ENCODE results near the gene TENT5C.
"Not testable (repeated sequence)": the region's sequence is repeated elsewhere in the genome, so short reads cannot be mapped to it uniquely, and the experiment has no call there.

The TENT5C gene

DNA sequence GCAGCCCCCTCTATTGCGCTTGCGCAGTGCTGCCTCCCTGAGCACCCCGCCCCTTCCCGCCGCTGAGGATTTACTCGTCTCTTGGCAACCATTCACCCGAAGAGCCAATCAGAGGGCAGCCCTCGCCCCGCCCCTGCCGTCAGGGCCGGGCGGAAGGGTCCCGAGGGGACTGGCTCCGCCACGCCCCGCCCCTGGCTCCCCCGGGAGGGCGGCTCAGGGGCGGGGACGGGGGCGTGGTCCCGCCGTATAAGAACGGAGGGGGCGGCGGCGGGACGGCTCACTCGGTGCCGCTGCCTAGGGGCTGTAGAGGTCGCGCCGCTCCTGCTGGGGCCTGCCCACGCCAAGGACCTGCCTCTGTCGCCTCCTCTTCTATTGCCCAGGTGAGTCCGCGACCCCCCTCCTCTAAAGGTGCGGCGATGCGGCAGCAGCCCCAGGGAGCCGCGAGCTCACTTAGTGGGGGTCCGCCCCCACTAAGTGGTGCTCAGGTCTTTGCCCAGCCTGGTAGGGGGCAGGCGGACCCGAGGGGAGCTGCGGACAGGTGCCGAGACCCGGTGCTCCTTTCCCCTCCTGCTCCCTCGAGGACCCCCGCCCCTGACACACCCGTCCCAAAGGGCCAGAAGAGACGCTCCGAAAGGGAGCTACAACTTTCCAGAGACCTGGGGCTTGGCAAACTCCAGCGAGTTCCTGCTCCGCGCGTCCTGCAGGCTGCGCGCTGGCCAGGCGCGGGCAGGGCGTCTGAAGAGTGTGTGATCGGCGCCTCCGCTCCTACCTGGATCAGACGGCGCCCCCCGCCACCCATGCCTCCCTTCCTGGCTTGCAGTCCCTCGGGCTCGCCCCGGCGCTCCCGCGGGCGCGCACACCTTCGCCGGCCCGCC is at the start of gene TENT5C:
Gene TENT5C, plus strand, starts transcription at position 275 of the 875 bp plus-strand sequence. CDS start 16,821 bp downstream, outside the sequence.
- DNase-seq (ENCODE audit: low read depth) = peak; percentile 91

DNA sequence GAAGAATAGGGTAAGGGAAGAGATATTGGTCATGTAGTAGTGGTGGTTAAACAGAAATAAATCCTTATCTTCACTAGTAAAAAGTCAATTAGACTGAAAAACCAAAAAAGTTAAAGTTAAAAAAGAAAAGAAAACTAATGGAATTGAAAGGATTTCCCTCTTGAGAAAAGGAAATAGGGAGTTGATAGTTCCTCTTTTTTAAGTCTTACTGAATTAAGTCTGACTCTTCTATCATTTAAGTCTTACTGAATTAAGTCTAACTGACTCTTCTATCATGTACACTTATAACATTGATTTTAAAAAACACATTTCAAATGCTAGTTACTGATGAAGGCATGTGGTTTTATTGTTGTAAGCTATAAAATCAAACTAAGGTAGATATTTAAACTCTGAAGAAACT is 49.5 kb upstream of the TENT5C start:
- no peak for DNase-seq (ENCODE audit: low read depth)

DNA sequence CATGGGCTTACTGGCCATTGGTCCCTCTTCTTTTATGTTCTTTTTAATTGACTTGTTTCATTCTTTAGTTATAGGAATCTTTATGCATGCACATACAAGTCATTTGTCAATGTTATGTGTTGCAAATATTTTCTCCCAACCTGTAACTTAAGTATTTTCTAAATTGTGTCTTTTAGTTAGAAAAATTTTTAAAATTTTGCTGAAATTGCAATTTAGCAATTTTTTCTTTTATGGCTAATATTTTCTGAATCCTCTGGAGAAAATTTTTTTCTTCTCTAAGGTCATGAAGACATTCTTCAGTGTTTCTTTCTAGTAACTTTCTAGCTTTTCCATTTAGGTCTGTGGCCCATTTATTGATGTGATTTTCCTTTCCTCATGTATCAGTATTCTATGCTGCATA is 48.9 kb upstream of the TENT5C start:
- DNase-seq (ENCODE audit: low read depth) = no peak

DNA sequence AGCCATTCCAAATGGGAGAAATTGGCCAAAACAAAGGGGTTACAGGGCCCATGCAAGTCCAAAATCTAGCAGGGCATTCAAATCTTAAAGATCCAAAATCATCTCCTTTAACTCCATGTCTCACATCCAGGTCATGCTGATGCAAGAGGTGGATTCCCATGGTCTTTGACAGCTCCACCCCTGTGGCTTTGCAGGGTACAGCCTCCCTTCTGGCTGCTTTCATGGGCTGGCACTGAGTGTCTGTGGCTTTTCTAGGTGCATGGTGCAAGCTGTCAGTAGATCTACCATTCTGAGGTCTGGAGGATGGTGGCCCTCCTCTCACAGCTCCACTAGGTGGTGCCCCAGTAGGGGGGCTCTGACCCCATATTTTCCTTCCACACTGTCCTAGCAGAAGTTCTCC is 47.4 kb upstream of the TENT5C start:
- DNase-seq (ENCODE audit: low read depth) = not testable (repeated sequence)

DNA sequence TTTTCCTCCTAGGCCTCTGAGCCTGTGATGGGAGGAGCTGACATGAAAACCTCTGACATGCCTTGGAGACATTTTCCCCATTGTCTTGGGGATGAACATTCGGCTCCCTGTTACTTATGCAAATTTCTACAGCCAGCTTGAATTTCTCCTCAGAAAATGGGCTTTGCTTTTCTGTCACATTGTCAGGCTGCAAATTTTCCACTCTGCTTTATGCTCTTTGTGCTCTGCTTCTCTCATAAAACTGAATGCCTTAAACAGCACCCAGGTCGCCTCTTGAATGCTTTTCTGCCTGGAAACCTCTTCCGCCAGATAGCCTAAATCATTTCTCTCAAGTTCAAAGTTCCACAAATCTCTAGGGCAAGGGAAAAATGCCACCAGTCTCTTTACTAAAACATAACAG is 46.7 kb upstream of the TENT5C start:
- DNase-seq (ENCODE audit: low read depth) = no peak

DNA sequence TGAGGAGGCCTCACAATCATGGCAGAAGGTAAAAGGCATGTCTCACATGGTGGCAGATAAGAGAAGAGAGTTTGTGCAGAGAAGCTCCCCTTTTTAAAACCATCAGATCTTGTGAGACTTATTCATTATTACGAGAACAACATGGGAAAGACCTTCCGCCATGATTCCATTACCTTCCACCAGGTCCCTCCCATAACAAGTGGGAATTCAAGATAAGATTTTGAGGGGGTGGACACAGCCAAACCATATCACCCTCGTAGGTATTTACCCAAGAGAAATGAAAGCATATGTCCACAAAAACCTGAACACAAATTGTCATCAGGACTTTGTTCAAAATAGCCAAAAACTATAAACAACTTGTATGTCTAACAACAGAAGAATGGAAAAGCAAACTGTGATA is 45.9 kb upstream of the TENT5C start:
- no peak for DNase-seq (ENCODE audit: low read depth)

DNA sequence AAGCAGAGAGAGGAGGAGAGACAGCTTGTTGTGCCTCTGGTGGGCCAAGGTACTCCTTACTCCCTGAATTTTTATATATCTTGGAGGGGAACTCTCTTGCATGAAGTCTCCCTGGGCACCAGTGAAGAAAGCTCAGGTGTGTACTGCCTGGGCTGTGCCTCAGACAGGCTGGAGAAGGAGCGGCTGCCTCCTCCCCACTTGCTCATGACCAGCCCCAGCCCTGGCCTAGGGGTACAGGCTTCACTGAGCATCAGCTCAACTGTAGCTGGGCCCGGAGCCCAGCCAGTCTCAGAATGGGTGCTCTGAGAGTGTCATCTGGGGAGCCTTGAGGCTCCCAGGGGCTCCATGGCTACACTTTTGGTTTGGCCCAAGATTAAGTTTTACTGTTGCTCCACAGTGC is 44.8 kb upstream of the TENT5C start:
- DNase-seq (ENCODE audit: low read depth) = no peak

DNA sequence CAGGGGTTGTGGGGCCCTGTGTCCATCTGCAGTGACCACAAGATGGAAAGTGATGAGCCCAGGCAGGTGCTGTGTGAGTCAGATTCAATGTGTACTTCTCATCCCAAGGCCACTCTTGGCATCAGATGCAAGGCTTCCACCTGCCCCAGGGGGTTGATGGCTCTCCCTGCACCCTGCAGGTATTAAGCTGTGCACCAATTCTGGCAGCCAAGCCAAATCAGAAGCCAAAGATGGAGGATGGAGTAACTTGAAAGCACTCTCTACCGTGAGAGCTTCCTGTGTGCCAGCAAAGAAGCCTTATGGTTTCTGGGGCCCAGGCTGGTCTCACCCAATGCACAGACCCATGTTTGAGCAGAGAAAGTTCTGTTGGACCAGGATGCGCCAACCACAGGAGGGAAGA is 44.3 kb upstream of the TENT5C start:
- DNase-seq (ENCODE audit: low read depth) = no peak

DNA sequence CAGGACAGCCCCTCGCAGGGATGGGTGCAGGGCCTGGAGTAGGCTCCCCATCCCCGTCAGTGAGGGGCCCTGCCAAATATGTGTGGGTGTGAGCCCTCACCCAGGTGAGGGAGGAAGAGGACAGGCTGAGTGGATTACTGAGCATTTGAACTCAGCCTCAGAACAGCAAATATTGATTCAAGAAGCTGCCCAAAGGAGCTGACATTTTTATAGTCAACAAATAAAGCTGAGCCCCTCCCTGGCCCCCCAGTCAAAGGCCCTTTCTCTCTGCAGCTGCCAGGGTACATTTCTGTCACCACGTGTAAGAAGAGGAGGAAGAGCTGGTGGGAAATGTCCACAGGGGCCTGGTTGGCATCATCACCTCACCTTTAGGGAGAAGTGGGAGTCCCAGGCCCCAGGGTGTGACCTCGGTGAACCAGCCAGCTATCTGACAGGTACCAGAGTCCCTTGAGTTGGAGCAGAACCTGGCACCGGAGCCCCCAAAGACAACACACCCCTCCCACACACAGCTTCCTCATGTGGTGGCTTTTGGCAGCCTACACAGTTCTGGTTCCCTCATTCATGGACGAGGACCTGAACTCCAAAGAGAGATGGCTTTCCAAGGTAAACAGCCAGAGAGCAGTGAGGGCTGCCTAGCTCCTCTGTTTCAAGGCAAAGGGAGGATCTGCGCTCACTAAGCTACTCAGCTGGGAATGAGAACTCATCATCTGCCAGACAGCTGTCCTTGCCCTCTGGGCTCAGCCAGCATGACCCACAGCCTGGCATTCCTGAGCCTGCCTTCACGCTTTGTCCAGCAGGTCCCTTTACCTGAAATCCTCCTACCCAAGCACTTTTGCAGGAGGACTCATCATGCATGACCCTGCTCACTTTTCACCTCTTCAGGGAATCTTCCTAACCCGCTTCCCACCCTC is 43.0 kb upstream of the TENT5C start:
- no peak for DNase-seq (ENCODE audit: low read depth)

DNA sequence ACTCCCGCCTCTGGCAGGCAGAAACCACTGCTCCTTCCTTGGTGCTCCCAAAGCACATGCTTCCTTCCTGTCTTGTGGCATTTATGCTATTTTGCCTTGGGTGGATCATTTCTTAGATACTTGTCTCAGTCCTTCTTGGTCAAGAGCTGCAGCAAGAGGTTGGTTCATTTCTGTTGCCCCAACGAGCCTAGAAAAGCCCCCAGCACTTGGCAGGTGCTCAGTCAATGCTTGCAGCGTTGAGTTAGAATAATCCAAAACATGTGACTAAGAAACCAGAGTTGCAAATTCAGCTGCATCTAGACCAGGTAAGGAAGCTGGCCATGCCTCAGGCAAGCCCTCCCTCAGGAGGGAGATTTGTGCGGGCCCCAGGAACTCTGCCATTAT is 42.4 kb upstream of the TENT5C start:
- DNase-seq (ENCODE audit: low read depth) = no peak

DNA sequence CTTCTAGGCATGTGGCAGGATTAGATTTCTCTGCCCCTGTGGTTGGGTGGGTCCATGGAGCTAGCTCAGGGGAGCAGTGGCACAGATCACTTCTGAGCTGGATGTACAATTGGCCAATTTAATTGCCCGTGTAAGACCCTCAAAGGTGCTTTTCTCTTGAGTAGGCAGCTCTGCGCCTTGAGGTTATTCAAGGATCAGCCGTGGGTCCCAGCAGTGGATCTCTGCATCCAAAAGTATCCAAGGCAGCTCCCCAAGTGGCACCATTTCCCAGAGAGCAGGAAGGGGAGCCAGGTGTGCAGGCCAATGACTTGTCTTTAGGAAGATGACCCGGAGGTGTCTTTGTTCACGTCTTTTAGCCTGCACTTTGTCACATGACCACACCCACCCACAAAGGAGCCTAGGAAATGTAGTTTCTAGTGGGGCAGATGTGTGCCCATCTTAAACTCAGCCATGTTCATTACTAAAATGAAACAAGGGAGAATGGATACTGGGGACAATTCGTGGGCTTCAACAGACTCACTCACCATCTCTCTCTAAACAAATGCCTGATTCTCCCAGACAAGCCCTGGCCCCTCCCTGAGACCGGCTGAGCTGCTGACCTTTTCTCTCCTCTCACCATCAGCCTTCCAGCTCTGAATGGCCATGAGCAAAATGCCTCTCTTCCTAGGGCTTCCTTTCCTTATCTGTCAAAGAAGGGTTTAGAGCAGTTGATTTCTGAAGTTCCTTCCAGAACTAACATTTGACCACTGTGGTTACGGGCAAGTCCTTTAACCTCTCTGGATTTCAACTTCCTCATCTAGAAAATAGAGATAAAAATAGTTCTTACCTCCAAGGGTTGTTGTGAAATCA is 41.4 kb upstream of the TENT5C start:
- DNase-seq (ENCODE audit: low read depth) = no peak

DNA sequence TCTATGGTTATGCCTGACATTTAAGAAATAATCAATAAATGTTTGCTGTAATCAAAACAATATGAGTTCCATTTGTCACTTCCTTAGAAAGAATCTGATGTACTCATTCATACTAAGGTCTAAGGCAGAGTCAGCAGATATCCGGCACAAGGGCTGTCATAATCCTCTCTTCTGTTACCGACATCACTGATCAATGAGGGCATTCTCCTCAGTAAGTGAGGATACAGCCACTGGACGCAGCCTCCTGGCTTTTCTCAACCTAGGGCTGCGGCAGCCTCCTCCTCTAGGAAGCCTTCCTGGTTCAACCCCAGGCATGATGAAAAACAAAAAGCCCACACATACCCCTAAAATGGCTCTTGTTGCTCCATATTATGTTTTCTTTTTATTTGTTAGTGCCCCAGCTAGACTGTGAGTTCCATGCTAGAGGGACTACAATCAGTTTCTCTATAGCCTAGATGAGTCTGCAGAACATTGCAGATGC is 40.7 kb upstream of the TENT5C start:
- no peak for DNase-seq (ENCODE audit: low read depth)

DNA sequence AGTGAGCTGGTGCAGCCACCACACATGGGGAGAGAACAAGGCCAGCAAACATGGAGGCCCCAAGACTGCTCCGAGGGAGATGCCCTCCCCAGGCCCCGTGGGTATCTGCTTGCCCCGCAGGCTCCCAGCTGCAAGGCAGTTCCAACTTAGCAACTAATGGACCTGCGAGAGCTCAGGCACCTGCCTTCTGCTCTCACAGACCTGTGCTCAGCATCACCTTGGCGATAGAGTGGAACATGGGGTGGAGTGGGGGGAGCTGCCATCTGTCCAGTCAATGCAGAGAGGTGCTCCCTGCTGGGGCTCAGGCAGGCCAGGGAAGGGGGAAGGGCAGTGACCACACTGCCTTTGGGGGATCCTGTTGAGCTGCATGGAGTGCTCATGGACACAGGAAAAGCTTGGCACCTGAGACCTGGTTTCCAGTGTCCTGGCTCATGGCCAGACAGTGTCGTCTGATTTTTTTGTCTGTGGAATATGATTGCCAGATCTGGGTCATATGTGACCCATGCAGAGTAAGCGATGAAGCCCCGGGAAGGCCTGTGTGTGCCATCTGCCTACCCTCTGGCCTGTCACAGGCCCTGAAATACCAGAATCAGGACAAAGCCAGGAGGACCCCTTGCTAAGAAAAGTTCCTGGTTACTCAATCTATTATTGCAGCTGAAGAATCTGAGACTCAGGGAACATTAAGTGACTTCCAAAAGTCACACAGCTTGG is 39.9 kb upstream of the TENT5C start:
- no peak for DNase-seq (ENCODE audit: low read depth)

DNA sequence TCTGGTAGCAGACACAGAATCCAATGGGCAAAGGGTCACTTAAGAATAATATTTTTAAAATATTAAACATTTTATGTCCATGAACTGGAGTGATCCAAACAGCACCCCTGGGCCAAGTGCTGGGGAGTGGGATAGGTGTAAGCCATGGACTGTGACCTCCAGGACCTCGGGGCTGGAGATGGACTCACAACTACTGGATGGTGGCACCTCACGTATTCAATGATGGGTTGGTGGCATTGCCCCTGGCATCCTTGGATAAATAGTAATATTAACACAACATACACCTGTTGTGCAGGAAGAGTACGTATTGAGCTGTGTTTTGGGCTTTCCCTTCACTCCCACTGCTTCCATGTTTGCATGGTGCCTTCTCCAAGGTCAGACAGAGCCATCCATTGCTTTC is 39.3 kb upstream of the TENT5C start:
- no peak for DNase-seq (ENCODE audit: low read depth)

DNA sequence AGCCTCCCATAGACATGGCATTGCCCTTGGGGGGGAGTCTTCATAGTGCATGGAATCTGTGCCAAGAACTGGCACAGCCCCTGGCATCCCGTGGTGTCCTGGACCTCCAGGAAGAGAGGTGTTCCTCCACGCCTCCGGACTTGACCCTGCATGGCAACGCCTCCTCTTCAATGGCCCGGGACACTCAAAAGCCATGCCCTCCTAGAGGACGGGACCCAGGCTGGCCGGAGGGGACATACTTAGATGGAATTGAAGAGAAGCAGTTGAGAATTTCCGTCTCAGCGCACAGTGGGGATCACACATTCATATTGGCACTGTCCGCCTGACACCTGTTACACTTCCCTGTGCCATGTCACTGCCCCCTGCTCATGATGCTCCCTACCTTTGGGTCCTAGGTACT is 38.4 kb upstream of the TENT5C start:
- DNase-seq (ENCODE audit: low read depth) = no peak

DNA sequence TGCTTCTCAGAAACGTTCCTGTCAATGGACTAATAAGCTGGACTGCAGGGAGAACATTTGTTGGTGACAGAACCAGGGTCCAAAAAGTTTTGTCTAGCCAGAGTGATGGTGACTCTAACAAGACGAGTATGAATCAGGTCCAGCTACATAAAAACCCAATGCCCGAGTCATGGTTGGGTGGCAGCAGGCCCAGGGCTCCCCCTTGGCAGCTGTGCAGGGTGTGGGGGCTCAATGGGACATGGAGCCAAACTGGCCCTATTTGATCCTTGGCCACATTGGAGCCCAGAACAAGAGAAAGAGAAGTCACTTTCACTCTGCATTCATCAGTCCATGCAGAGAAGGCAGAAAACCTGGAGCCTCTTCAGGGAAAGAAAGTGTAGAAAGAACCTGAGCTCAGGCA is 37.9 kb upstream of the TENT5C start:
- DNase-seq (ENCODE audit: low read depth) = no peak

DNA sequence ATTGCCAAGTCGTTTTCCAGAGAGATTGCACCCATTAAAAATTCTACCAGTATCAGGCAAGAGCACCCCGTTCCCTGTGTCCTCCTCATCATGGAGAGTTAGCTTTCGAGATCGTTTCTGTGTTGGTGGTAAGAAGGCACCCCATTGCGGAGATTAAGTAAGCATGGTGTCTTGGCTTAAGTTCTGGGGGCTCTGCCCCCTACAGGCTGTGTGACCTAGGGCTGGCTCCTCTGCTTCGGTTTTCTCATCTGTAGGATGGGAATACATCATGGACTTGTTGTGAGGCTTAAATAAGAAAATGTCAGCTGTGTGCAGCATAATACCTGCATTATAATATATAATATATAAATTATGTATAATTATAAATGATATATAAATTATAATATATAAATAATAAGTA is 36.8 kb upstream of the TENT5C start:
- no peak for DNase-seq (ENCODE audit: low read depth)

DNA sequence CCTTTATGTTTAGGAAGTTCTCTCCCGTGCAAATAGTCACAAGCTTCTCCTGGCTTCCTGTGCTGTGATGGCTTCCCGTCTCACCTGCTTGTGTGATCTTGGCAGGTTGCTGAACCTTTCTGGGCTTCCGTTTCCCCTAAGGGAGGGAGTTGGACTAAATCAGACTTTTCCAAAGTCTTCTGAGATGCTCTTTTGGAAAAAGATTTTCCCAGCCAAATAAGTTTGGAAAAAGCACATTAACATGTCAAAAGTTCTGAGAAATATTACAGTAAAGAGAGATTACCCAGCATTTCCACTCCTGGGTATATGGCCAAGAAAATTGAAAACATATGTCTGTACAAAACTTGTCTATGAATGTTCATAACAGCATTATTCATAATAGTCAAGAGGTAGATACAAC is 36.0 kb upstream of the TENT5C start:
- DNase-seq (ENCODE audit: low read depth) = no peak

DNA sequence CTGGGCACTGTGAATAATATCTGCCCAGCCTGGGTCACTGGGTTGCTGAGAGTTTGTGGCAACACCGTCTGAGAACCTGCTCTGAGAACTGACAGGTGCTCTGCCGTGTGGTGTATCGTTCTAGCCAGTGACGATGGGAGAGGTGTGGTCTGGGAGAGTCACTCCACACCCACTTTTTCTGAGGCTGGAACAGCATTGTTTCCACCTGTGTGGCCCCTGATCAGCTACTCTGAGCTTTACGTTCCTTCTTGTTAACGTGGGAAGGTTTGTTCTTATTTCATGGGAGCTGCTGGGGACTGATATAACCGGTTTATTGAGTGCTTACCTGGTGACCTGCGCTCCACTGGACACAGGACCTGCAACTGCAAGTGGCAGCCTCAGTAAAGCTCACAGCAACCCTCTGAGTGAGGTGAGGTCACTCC is 34.8 kb upstream of the TENT5C start:
- no peak for DNase-seq (ENCODE audit: low read depth)

DNA sequence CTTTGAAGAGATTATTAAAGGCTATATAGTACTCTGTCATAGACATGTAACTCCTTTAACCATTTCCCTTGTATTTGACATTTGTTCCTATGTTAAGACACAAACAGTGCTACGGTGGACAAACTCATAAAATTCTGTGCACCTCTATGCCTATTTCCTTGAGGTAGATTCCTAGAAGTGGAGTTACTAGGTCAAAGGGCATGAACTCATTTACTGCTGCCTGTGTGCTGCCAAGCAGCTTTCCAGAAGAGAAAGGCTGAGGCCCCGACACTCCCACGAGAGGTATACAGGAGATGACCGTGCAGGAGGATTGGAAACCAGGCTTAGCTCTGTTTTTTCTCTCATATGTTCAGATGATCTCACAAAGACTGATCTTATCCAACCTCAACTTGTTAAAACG is 34.4 kb upstream of the TENT5C start:
- no peak for DNase-seq (ENCODE audit: low read depth)

DNA sequence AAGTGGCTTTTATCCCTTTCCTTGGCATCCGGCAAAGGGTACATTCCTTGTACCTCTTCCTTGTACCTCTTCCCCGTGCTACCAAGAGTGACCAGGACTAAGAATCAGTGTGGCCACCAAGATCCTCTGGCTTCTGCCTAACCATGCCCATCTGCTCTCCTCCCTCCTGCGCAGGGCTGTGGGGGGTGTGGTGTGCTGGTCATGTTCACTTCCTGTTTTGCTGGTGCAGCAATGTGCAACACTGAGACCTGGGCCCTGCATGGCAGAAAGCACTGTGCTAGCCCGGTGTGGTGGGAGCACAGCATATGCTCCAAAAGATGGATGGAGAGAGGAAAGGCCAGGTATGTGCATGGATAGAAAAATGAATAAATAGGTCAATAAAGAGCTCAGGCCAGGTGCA is 33.3 kb upstream of the TENT5C start:
- DNase-seq (ENCODE audit: low read depth) = no peak

Measured in fibroblast of gingiva (primary cell).